Glutamatergic neuron (in vitro differentiated cells): ENCODE data around the gene SH3GL1. TPM values are rescaled to one million over a fixed set of nuclear protein-coding genes. Genes with fewer than 3 reads are reported as not detected.
"Not testable (repeated sequence)": the region's sequence is repeated elsewhere in the genome, so short reads cannot be mapped to it uniquely, and the experiment has no call there.

Experiments used
- DNase-seq: peaks from one replicate; pipeline ENCODE4 v3.0.0; 2022
- H3K27ac Mint-ChIP-seq: one replicate; pipeline ENCODE4 v1.8.0; 2020; ENCODE audit warnings: mild to moderate bottlenecking, mixed read lengths, inconsistent platforms; ENCODE audit not compliant: unreplicated experiment
- H3K27me3 Mint-ChIP-seq: one replicate; pipeline ENCODE4 v1.8.0; 2020; ENCODE audit warnings: mild to moderate bottlenecking, moderate library complexity, mixed read lengths, inconsistent platforms; ENCODE audit not compliant: unreplicated experiment
- H3K36me3 Mint-ChIP-seq: one replicate; pipeline ENCODE4 v1.8.0; 2020; ENCODE audit warnings: mild to moderate bottlenecking, mixed read lengths, inconsistent platforms; ENCODE audit not compliant: unreplicated experiment
- H3K4me1 Mint-ChIP-seq: one replicate; pipeline ENCODE4 v1.8.0; 2020; ENCODE audit warnings: mild to moderate bottlenecking, low read depth, mixed read lengths, inconsistent platforms; ENCODE audit not compliant: unreplicated experiment
- H3K4me3 Mint-ChIP-seq: one replicate; pipeline ENCODE4 v1.8.0; 2020; ENCODE audit warnings: mild to moderate bottlenecking, mixed read lengths, inconsistent platforms; ENCODE audit not compliant: unreplicated experiment
- H3K9me3 Mint-ChIP-seq: one replicate; pipeline ENCODE4 v1.8.0; 2020; ENCODE audit warnings: mild to moderate bottlenecking, moderate library complexity, mixed read lengths, inconsistent platforms; ENCODE audit not compliant: unreplicated experiment
- CTCF ChIP-seq: fragments of 200-600 bp; sonication (generic); IDR thresholded peaks from one replicate; pipeline ENCODE4 v1.5.0; 2021; ENCODE audit not compliant: partially characterized antibody, unreplicated experiment
- total RNA-seq: library from RNA; stranded (reverse); fragmentation: NEBNext Ultra II Directional; extraction: Animal tissue kit (Norgen Biotek cat#: 25700); gene quantifications from one replicate; pipeline ENCODE4 v1.2.1, GENCODE V29; 2021; ENCODE audit not compliant: unreplicated experiment

Gene SH3GL1
- total RNA-seq, 1 donor from 2014 or later, result 56.3 TPM

DNA sequence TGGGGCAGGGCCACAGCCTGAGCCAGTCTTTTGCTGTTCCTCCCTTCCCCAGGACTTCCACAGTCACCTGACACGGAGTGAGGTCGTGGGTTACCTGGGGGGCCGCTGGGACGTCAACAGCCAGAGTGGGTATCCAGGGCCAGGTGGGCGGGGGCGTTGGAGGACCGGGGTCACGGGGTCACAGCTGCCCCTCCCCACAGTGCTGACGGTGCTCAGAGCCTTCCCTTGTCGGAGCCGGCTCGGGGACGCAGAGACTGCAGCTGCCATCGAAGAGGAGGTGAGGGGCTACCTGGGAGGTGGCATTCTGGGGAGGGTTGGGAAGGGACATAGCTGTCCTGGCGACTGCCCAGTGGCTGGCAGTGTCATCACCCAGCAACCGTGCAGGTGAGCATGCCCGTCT is 45.5 kb downstream of the SH3GL1 start:
- H3K27ac Mint-ChIP-seq, result no peak overlapping the region
- no peak overlapping the region for H3K4me3 Mint-ChIP-seq
- H3K9me3 Mint-ChIP-seq, result peaks cover 1% of the 10 kb centered on the region
- peaks cover 4% of the 10 kb centered on the region for H3K27me3 Mint-ChIP-seq
- H3K4me1 Mint-ChIP-seq, result no peaks in the 10 kb centered on the region
- no peak for DNase-seq
- TF ChIP-seq CTCF, result no peak
- H3K36me3 Mint-ChIP-seq, result no peaks in the 10 kb centered on the region

DNA sequence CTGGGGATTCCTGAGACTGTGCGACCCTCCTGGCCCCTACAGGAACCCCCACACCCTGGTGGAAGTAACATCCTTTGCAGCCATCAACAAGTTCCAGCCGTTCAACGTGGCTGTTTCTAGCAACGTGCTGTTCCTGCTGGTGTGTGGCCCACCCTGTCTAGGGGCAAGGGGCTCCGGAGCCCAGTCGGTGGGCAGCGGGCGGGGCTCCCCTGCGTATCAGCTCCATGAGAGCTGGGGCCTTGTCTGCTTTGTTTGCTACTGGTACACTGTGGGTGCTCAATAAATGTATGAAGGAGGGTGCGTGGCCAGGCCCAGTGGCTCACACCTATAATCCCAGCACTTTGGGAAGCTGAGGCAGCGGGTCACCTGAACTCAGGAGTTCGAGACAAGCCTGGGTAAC is 46.1 kb downstream of the SH3GL1 start:
- Mint-ChIP-seq H3K9me3 (peaks cover 1% of the 10 kb centered on the region), H3K4me3 (no peak overlapping the region), H3K27me3 (peaks cover 4% of the 10 kb centered on the region), H3K27ac (no peak overlapping the region), H3K36me3 (no peaks in the 10 kb centered on the region), H3K4me1 (no peaks in the 10 kb centered on the region)
- TF ChIP-seq CTCF, result no peak
- DNase-seq, result no peak

DNA sequence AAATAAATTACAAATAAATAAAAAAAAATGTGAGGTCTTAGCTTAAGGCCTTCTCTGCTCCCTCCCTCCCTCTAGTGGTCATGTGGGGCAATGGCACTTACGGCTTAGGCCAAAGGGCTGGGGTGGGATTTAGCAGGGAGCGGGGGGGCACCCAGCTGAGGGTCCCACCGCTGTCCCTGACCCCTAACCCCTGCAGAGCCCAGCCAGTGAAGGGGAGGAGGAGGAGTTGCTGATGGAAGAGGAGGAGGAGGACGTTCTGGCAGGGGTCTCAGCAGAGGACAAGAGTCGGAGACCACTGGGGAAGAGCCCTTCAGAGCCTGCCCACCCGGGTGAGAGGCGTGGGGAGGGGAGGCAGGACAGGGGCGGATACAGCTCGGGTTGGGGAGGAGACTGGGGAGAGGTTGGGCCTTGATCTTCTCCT is 47.6 kb downstream of the SH3GL1 start:
- H3K4me1 Mint-ChIP-seq, result no peaks in the 10 kb centered on the region
- H3K9me3 Mint-ChIP-seq, result peaks cover 1% of the 10 kb centered on the region
- peak; percentile 75 for DNase-seq
- no peaks in the 10 kb centered on the region for H3K36me3 Mint-ChIP-seq
- H3K27me3 Mint-ChIP-seq, result peaks cover 1% of the 10 kb centered on the region
- H3K4me3 Mint-ChIP-seq, result no peak overlapping the region
- no peak overlapping the region for H3K27ac Mint-ChIP-seq
- peak; percentile 95 for TF ChIP-seq CTCF

DNA sequence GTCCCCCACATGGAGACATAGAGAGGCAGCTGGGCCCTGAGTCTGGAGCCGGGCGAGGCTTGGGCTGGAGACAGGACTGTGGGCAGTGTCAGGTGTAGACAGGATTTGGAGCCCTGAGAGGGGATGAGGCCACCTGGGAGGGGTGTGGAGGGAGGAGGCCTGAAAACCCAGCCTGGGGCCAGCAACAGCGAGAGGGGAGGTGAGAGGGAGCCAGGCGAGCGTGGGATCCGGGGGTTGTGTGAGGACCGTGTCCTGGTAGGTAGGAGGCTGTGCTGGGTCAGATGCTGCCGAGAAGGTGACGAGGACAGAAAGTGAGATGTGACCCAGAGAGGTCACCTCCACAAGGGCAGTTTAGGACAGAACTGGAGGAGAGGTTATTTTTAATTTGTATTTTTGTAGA is 49.6 kb downstream of the SH3GL1 start:
- Mint-ChIP-seq H3K27ac (no peak overlapping the region), H3K4me3 (no peak overlapping the region), H3K27me3 (peaks cover 1% of the 10 kb centered on the region), H3K36me3 (no peaks in the 10 kb centered on the region), H3K9me3 (no peaks in the 10 kb centered on the region), H3K4me1 (no peaks in the 10 kb centered on the region)
- TF ChIP-seq CTCF, result no peak
- DNase-seq, result no peak

DNA sequence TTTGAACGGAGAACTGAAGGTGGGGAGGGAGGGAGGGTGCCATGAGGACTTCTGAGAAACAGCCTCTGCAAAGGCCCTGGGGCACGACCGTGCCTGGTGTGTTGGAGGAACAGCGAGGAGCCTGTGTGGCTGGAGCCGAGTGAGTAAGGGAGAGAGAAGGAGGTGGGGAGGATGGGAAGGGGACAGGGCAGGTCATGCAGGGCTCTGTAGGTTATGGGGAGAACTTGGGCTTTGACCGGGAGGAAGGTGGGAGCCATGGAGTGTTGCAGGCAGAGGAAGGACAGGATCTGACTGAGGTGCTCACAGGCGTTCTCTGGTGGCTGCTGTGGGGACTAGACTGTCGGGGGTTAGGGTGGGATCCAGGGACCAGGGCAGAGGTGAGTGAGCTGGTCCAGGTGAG is 50.2 kb downstream of the SH3GL1 start:
- H3K27ac Mint-ChIP-seq, result no peak overlapping the region
- H3K27me3 Mint-ChIP-seq, result peaks cover 1% of the 10 kb centered on the region
- TF ChIP-seq CTCF, result no peak
- no peaks in the 10 kb centered on the region for H3K36me3 Mint-ChIP-seq
- no peak for DNase-seq
- no peak overlapping the region for H3K4me3 Mint-ChIP-seq
- H3K9me3 Mint-ChIP-seq, result no peaks in the 10 kb centered on the region
- no peaks in the 10 kb centered on the region for H3K4me1 Mint-ChIP-seq

GRCh38 chr19:4349225-4349624 is 51.1 kb downstream of the SH3GL1 start:
- not testable (repeated sequence) for H3K27me3 Mint-ChIP-seq, H3K4me1 Mint-ChIP-seq, H3K27ac Mint-ChIP-seq, DNase-seq, H3K36me3 Mint-ChIP-seq, H3K4me3 Mint-ChIP-seq, H3K9me3 Mint-ChIP-seq
